Transverse colon (tissue), 4 donors: ENCODE data around the gene PC.

Source experiments
- POLR2A ChIP-seq: fragments of 450-650 bp; IDR thresholded peaks from one replicate; pipeline ENCODE4 v1.6.1; 2016; ENCODE audit warnings: antibody characterized with exemption, mild to moderate bottlenecking, moderate library complexity
- POLR2AphosphoS5 ChIP-seq, 3 donors: sonication (generic); formaldehyde crosslinking; IDR thresholded peaks; one replicate each; pipeline ENCODE4 v1.6.1; 2016; ENCODE audit warnings: antibody characterized with exemption in 3 of 3
- TF ChIP-seq, protein P1 (sequence below), 5 experiments: fragments of 200-600 bp in 3 of 5; fragments of 450-650 bp in 2 of 5; sonication (generic) in 3 of 5; IDR thresholded peaks; 1 replicate in 2 of 5; 2 replicates in 3 of 5; pipeline ENCODE4 v1.5.1; 2016 to 2017; ENCODE audit warnings: antibody characterized with exemption in 5 of 5, inconsistent platforms in 3 of 5, mild to moderate bottlenecking in 2 of 5, moderate library complexity in 1 of 5

DNA sequence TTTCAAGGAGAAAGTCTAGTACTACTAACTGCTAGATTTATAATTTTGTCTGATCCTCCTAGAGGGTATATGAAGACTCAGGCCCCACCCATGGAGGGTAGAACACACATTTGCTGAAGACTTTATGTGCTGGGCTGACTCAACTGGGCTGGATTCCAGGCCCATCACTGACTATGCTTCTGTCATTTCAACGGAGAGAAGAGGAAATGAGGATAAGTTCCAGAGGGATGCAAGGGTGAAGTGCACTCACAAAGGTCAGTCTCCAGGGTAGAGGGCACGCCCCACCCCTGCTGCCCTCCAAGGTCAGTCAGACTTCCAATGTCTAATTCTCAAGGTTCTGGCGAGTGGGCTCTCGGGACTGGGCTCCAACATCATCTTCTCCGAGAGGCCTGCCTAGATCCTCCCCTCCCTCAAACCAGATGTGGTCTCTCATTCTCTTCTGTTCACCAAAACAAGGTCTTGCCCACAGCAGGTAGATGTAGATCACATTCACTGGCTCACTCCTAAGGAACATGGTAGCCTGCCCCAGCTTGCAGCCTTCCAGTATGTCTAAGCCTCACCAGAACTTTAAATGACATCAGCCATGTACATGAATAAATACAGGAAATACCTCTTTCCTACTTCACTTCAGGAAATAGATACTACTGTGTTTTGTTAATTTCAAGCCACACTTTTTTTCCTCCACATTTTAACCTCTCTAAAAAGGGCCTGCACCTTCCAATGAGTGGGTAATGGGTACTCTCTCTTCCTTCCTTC, 9.7 kb upstream of the PC start:
- TF ChIP-seq, protein P1, sequence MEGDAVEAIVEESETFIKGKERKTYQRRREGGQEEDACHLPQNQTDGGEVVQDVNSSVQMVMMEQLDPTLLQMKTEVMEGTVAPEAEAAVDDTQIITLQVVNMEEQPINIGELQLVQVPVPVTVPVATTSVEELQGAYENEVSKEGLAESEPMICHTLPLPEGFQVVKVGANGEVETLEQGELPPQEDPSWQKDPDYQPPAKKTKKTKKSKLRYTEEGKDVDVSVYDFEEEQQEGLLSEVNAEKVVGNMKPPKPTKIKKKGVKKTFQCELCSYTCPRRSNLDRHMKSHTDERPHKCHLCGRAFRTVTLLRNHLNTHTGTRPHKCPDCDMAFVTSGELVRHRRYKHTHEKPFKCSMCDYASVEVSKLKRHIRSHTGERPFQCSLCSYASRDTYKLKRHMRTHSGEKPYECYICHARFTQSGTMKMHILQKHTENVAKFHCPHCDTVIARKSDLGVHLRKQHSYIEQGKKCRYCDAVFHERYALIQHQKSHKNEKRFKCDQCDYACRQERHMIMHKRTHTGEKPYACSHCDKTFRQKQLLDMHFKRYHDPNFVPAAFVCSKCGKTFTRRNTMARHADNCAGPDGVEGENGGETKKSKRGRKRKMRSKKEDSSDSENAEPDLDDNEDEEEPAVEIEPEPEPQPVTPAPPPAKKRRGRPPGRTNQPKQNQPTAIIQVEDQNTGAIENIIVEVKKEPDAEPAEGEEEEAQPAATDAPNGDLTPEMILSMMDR (IDR thresholded peaks at IDR 0.05) = no peak
- no peak for TF ChIP-seq POLR2A
- no peak for TF ChIP-seq POLR2AphosphoS5 (IDR thresholded peaks at IDR 0.05)
